Measurements from ENCODE around the gene ACOT8.
"Not testable (repeated sequence)": the region's sequence is repeated elsewhere in the genome, so short reads cannot be mapped to it uniquely, and the experiment has no call there.

DNA sequence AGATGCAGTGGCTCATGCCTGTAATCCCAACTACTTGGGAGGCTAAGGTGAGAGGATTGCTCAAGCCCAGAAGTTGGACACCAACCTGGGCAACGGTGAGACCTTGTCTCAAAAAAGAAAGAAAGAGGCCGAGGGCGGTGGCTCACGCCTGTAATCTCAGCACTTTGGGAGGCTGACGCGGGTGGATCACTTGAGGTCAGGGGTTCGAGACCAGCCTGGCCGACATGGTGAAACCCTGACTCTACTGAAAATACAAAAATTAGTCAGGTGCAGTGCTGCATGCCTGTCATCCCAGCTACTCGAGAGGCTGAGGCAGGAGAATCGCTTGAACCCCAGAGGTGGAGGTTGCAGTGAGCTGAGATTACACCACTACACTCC, 16.9 kb upstream of the ACOT8 start:
- TF ChIP-seq POLR2A (IDR thresholded peaks at IDR 0.05; ENCODE audit: low read length); EHMT2 (IDR thresholded peaks at IDR 0.05; ENCODE audit: low read depth); RAD21 (conservative IDR thresholded peaks at IDR 0.05 in 1 of 2, IDR thresholded peaks at IDR 0.05 in 1 of 2); HDAC2 (IDR thresholded peaks at IDR 0.05); CHD4 (IDR thresholded peaks at IDR 0.05; ENCODE audit: borderline replicate concordance); EP300 (IDR thresholded peaks at IDR 0.05); SMC3 (IDR thresholded peaks at IDR 0.05); RNF2 (IDR thresholded peaks at IDR 0.05; ENCODE audit: borderline replicate concordance, low read depth); ZNF302 (CRISPR knock-in tag; IDR thresholded peaks at IDR 0.05): not testable (repeated sequence)
- TF ChIP-seq, protein P1, sequence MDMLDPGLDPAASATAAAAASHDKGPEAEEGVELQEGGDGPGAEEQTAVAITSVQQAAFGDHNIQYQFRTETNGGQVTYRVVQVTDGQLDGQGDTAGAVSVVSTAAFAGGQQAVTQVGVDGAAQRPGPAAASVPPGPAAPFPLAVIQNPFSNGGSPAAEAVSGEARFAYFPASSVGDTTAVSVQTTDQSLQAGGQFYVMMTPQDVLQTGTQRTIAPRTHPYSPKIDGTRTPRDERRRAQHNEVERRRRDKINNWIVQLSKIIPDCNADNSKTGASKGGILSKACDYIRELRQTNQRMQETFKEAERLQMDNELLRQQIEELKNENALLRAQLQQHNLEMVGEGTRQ (IDR thresholded peaks at IDR 0.05): not testable (repeated sequence)
- TF ChIP-seq, protein P2, sequence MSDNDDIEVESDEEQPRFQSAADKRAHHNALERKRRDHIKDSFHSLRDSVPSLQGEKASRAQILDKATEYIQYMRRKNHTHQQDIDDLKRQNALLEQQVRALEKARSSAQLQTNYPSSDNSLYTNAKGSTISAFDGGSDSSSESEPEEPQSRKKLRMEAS (IDR thresholded peaks at IDR 0.05): not testable (repeated sequence)
- TF ChIP-seq, protein P3, sequence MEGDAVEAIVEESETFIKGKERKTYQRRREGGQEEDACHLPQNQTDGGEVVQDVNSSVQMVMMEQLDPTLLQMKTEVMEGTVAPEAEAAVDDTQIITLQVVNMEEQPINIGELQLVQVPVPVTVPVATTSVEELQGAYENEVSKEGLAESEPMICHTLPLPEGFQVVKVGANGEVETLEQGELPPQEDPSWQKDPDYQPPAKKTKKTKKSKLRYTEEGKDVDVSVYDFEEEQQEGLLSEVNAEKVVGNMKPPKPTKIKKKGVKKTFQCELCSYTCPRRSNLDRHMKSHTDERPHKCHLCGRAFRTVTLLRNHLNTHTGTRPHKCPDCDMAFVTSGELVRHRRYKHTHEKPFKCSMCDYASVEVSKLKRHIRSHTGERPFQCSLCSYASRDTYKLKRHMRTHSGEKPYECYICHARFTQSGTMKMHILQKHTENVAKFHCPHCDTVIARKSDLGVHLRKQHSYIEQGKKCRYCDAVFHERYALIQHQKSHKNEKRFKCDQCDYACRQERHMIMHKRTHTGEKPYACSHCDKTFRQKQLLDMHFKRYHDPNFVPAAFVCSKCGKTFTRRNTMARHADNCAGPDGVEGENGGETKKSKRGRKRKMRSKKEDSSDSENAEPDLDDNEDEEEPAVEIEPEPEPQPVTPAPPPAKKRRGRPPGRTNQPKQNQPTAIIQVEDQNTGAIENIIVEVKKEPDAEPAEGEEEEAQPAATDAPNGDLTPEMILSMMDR (IDR thresholded peaks at IDR 0.05): not testable (repeated sequence)
- TF ChIP-seq, protein P4, sequence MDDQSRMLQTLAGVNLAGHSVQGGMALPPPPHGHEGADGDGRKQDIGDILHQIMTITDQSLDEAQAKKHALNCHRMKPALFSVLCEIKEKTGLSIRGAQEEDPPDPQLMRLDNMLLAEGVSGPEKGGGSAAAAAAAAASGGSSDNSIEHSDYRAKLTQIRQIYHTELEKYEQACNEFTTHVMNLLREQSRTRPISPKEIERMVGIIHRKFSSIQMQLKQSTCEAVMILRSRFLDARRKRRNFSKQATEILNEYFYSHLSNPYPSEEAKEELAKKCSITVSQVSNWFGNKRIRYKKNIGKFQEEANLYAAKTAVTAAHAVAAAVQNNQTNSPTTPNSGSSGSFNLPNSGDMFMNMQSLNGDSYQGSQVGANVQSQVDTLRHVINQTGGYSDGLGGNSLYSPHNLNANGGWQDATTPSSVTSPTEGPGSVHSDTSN (IDR thresholded peaks at IDR 0.05): not testable (repeated sequence)

Data from A549 (cell line).